ENCODE results near the gene SLC22A14.
"Not testable (repeated sequence)": the region's sequence is repeated elsewhere in the genome, so short reads cannot be mapped to it uniquely, and the experiment has no call there.

SLC22A14 gene

GRCh38 chr3:38281895-38282686 lies at the start of gene SLC22A14:
SLC22A14 (plus strand) TSS chr3:38282294; CDS start chr3:38306027, 23,733 bp downstream.
- no peak for DNase-seq

- no peak for DNase-seq
Measured at GRCh38 chr3:38232701-38233100, 49.4 kb upstream of the SLC22A14 start.

GRCh38 chr3:38235466-38235865 lies 46.6 kb upstream of the SLC22A14 start:
- no peak for DNase-seq

- DNase-seq = no peak
Measured at GRCh38 chr3:38238416-38239008, 43.6 kb upstream of the SLC22A14 start.

GRCh38 chr3:38242812-38243211 lies 39.3 kb upstream of the SLC22A14 start:
- DNase-seq = not testable (repeated sequence)

- no peak for DNase-seq
Measured at GRCh38 chr3:38245930-38246329, 36.2 kb upstream of the SLC22A14 start.

GRCh38 chr3:38247366-38248035 lies 34.6 kb upstream of the SLC22A14 start:
- DNase-seq = no peak

GRCh38 chr3:38250198-38250597 lies 31.9 kb upstream of the SLC22A14 start:
- no peak for DNase-seq

GRCh38 chr3:38251197-38251596 lies 30.9 kb upstream of the SLC22A14 start:
- no peak for DNase-seq

GRCh38 chr3:38253704-38254103 lies 28.4 kb upstream of the SLC22A14 start:
- DNase-seq = no peak

GRCh38 chr3:38254872-38255271 lies 27.2 kb upstream of the SLC22A14 start:
- no peak for DNase-seq

- no peak for DNase-seq
Measured at GRCh38 chr3:38255627-38256026, 26.5 kb upstream of the SLC22A14 start.

- no peak for DNase-seq
Measured at GRCh38 chr3:38257583-38257982, 24.5 kb upstream of the SLC22A14 start.

GRCh38 chr3:38260474-38260873 lies 21.6 kb upstream of the SLC22A14 start:
- DNase-seq = no peak

- DNase-seq = no peak
Measured at GRCh38 chr3:38264353-38264771, 17.7 kb upstream of the SLC22A14 start.

- DNase-seq = no peak
Measured at GRCh38 chr3:38264779-38265178, 17.3 kb upstream of the SLC22A14 start.

GRCh38 chr3:38265604-38266307 lies 16.3 kb upstream of the SLC22A14 start, which contains the start of gene SLC22A13:
SLC22A13 (plus strand) TSS chr3:38265812; CDS start chr3:38265861, 49 bp downstream.
- no peak for DNase-seq

GRCh38 chr3:38266810-38267209 lies 15.3 kb upstream of the SLC22A14 start:
- DNase-seq = no peak

- DNase-seq = no peak
Measured at GRCh38 chr3:38267662-38268061, 14.4 kb upstream of the SLC22A14 start.

GRCh38 chr3:38268087-38268486 lies 14.0 kb upstream of the SLC22A14 start:
- no peak for DNase-seq

- no peak for DNase-seq
Measured at GRCh38 chr3:38268522-38268921, 13.6 kb upstream of the SLC22A14 start.

GRCh38 chr3:38270606-38271005 lies 11.5 kb upstream of the SLC22A14 start:
- no peak for DNase-seq

- no peak for DNase-seq
Measured at GRCh38 chr3:38271553-38271952, 10.5 kb upstream of the SLC22A14 start.

Measured in NCI-H510A treated with DMSO at 0.1 percent for 48 hours (cell line).